GM18951 (cell line): Measurements from ENCODE around the gene VPS37C.

Experiments
- POLR2A ChIP-seq: IDR thresholded peaks from 4 replicates; pipeline ENCODE4 v1.6.1; 2011; ENCODE audit warnings: mild to moderate bottlenecking; ENCODE audit not compliant: insufficient read length, insufficient read depth; ENCODE audit errors: extremely low read depth
- in situ Hi-C: fragments of 300-500 bp; cut with MboI; formaldehyde crosslinking; loops from one replicate; pipeline ENCODE4 v1.12.0; 2022; ENCODE audit warnings: low sequenced_read_pairs, mixed read lengths, inconsistent platforms; ENCODE audit not compliant: unreplicated experiment

VPS37C gene

DNA sequence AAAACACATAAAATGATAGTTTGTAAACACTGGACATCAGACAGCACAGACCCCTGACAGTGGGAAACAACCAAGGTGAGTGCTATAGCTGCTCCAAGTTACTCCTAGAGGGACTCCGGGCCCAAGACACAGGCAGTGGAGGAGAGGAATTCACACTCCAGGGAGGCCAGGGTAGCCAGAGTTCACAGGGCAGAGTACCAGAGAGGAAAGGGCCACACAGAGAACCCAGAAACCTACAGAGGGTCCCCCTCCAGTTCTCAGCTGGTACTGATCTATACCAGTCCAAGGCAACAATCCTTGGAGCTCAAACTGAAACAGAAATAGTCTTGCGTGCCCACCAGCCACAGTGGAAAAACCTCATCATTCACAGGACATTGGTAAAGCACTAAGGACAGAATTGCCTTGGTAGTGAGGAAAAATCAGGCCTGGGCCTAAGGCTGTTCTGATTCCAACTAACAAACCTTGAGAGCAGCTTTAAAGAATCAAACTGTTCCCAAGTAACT, 7.6 kb downstream of the VPS37C start:
- TF ChIP-seq POLR2A: no peak
- in situ Hi-C loops: no loop called here

DNA sequence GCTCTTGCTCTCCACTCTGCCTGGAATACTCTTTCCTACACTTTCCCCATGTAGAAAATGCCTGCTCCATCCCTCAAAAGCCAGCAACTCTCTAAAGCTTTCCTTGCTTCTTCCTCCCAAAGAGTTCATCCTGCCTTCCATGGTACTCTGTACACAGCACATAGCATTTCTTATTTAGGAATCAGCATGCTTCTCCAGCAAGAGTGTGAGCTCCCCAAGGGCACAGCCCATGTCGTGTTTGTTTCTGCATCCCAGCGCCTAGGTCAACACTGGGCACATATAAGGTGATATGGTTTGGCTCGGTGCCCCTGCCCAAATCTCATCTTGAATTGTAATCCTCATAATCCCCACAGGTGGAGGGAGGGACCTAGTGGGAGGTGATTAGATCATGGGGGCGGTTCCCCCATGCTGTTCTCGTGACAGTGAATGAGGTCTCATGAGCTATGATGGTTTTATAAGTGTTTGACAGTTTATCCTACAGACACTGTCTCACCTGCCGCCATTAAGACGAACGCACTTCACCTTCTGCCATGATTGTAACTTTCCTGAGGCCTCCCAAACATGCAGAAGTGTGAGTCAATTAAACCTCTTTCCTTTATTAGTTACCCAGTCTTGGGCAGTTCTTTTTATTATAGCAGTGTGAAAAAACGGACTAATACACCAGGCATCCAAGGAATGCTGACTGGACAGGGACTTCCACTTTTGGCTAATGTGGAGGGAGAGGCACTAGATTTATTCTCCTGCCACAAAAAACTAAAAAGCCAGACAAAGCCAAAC, 8.2 kb downstream of the VPS37C start:
- in situ Hi-C loops: no loop called here
- TF ChIP-seq POLR2A: no peak

DNA sequence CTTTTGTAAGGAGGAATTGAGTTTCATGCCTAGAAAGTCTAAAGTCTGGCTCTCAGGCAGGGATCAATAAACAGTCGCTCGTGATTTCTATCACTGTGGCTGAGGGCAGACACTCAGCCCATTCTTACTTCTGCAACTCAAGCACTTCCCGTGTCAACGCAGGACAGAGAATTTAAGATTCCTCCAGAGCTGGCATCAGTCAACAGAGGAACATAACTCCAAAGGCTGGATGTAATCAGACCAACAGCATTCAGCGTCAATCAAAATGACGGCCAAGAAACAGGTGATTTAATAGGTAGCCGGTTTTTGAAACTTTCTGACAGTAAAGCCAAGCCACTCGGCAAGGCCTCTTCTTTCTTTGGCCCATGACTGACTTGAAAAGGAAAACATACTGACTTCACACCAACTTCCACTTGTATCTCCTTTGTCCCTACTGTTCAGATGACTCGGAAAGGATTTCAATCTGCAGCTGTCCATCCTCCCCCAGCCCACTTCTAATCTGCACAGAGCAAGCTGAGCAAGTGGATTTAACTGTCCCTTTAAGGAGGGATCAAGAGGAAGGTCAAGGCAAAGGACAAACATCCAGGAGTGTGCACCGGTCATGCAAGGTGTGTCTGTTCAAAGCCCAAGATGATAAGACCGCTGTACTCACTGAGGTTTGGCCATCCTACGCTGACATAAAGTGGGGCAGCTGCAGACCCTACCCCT, 9.5 kb downstream of the VPS37C start:
- in situ Hi-C loops: no loop called here
- TF ChIP-seq POLR2A: no peak

DNA sequence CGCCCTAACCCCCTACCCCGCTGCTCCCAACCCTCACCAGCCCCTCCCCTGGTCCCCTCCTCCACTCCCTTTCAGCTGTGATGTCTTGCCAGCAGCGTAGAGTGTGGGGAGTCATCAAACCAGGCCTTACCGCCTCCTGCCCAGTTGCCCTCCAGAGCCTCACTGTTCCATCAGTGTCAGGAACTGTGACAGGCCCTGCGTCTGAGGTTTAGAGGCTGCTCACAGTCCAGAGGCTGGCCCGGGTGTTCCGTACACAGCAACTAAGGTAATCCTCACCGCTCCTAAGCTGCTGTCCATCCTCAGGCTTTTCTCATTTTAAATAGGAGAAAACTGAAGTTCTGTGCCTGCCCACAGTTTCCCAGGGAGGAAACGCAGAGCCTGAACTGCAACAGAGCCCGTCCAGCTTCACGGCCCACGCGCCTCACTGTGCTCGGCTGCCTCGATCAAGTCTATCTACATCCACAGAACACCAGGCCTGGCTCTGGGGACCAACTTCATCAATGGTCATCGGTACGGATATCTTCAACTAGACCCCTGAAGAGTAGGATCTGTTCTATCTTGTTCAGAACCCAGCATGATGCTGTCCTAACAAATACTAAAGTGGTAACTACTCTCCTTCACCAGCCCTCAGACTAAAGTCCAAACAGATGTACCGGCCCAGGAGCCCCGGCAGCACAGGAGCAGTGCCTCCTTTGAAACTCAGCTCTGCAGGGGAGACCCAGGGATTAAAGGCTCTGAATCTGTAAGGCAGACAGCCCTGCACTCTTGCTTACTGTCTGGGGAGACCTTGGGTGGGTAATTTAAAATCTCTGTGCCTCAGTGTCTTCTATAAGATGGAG, 10.3 kb downstream of the VPS37C start:
- TF ChIP-seq POLR2A: no peak
- in situ Hi-C loops: no loop called here

DNA sequence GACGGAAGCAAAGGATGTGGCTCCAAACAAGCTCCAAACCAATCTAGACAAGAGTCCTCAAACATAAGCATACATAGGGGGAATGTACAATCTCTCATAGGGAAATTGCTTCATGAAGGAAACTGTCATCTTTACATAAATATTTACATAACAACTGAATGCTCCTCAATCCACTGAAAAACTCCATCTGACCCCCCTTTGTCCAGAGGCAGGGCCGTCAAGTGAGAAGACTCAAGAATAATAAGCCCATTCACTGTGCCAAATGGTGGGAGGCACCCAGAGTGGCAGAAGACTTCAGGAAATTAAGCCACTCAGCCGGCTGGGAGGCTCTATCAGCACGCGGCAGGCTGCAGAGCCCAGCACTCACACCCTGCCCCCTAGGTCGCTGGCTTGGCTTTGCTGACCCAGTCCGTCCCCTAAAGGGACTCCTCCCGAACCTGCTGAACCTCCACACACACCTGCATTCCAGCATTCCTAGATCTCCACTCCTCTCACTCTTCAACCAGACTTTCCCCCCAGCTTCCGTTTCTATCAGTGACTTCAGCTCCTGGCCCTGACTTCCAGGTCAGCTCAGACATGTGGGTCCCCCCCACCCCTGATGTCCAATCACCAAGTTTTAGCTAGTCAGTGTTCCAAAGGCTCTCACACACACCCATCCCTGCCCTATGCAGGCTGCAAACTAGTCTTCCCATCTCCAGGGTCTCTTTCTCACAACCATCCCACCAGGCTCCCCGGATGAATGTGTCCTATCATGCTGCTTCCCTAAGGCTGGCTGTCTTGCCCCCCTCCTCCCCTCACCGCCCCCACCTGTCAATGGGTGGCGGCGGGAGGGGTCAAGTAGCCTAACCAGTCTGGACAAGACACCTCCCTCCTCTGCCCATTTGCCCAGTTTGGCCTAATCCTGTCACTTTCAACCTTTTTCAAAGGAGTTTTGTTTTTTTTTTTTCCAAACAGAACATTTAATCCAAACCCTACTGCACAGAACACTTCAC, 11.3 kb downstream of the VPS37C start:
- in situ Hi-C loops: no loop called here

DNA sequence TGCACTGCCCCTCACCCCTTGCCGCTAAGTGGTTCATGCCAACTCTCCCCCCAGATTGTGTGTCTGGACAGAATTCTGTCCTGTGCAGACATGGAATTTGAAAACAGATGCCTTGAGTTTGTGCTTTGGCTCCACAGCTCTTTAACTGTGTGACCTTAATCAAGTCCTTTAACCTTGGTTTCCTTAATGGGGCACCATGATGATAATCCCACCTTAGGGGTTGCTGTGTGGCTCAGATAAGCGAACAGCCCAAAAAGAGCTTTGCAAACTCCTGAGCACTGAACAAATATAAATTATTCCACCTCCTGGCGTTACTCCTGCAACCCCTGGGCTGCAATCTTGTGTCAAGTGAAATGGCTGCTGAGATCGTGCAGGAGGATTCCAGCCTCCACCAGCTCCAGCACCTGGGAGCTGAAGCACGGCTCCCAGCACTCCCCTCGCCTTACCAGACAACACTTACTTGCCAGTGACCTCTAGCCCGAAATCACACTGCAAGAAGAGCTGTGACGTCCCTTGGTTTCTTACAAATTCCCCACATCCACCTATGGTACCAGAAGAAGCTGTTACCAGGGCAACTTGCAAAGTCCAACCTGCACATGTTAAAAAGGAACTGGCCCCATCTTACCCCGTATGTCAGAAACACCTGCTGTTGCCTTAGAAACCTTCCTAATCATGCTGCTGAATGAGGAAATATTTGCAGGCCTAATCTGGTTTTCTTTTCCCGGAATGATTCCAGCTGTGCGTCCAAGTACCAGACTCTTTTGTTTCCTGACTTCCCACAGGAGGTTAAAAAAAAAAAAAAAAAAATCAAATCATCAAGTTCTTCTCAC, 13.2 kb downstream of the VPS37C start:
- TF ChIP-seq POLR2A: no peak
- in situ Hi-C loops: no loop called here

More for the DNA sequence above, 11.3 kb downstream of the VPS37C start:
- no peak for TF ChIP-seq POLR2A

DNA sequence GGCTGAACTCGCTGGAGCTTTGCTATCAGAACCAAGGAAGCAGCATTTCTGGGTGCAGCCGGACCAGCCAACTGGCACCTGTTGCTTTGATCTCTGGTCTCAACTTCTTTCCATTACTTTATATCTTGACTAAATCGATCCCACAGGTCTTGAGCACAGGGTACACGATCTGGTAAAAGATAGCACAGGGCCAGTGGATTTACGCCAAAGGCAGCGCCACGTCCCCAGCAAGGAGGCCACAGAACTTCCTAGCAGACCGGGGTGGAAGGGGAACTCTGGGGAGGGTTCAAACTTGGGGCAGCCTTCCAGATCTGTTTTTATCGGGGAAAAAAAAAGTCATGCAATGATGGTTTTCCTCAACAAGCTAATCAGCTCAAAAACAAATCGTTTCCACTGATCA, 14.0 kb downstream of the VPS37C start:
- in situ Hi-C loops: no loop called here

DNA sequence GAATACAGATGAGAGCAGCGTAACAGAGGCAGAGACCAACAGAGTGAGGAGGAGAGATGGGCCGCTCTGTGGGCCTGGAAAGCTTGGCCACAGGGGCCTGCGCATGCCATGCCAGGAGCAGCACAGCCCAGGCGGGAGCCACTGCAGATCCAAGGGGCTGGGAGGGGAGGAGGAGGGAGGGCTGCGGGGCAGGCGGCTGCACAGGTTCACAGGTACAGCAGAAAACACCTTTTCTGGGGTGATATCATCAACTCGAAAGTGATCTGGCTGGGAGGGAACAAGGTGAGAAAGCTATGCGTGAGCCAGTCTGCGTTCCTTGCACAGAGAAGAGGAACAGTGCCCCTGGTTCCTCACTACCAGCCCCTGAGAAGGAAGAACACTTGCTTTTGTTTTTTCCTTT, 14.8 kb downstream of the VPS37C start:
- TF ChIP-seq POLR2A: no peak
- in situ Hi-C loops: no loop called here

More for the DNA sequence above, 14.0 kb downstream of the VPS37C start:
- TF ChIP-seq POLR2A: no peak

DNA sequence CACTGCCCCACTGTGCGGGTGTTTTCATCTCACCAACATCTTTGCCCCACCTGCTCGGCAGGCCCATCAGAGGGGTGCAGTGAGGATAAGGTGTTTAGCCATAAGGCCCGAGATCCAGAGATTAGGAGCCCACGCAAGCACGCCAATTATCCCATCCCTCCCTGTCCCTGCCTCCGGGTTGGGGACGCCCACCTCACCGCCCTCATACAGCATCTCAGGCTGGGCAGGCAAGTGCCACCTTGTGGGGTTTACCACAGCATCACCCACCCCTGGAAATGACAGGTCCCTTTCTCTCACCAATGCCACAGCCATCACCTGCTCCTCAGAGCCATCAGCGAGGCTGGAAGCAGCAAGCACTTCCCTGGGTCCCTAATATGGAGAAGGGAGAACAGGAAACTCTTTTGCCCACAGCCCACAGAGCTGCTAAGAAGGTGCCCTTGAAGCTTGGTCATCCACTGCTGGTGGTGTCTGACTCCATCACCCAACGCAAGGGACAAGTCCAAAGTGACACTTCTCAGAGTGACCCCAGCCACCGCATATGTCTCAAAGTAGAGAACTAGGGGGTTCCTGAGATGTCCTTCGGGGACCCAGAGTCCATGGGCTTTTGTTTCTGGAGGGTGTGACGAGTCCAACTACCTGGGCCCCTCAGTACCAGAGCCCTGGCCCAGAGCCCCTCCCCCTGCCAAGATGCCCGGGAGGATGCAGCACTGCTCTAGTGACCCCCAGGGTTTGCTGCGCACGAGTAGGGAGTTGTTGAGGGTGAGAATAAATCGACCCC, 15.8 kb downstream of the VPS37C start:
- in situ Hi-C loops: no loop called here
- no peak for TF ChIP-seq POLR2A

DNA sequence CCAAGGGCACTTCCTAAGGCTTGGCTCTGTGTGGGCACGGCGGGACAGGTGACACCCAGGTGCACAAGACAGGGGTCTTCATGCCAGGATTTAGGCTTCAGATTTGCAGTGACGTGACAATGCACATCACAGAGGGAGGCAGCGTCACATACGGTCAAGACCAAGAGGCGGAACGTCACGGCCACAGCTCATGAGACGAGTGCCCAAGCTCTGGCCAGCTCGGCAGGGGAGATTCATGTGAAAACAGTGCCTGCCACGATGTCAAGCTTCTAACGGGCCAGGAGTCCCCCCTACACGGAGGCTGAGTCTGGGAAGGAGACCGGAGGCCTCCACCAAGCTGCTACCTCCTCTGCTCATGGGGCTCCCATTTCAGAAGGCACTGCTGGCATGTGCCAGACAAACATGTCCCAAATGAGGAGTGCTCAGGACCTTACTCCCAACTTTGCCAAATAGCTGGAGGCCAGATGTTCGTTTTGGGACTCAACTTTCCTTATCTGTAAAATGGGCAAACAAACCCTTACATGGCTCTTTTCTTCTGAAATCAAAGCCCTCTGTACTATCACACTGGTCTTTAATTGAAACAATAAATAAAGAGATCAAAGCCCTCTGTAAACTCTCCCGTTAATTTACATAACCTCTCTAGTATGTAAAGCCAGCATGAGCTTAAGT, 16.6 kb downstream of the VPS37C start:
- TF ChIP-seq POLR2A: no peak
- in situ Hi-C loops: no loop called here
